IMR-90 (cell line): Measurements from ENCODE around the gene ARID4B.

Experiments
- CEBPB ChIP-seq: IDR thresholded peaks from 2 replicates; pipeline ENCODE4 v1.6.1; 2012; ENCODE audit warnings: low read depth, low read length, improper control_type of control experiment
- CTCF ChIP-seq: conservative IDR thresholded peaks from 2 replicates; pipeline ENCODE4 v1.5.1; 2012; ENCODE audit warnings: mild to moderate bottlenecking, low read depth, low read length, improper control_type of control experiment
- POLR2A ChIP-seq: IDR thresholded peaks from 2 replicates; pipeline ENCODE4 v1.6.1; 2012; ENCODE audit warnings: mild to moderate bottlenecking, low read depth, low read length
- RAD21 ChIP-seq: IDR thresholded peaks from 2 replicates; pipeline ENCODE4 v1.6.1; 2012; ENCODE audit warnings: low read length, improper control_type of control experiment
- RCOR1 ChIP-seq: IDR thresholded peaks from 2 replicates; pipeline ENCODE4 v1.6.1; 2012; ENCODE audit warnings: mild to moderate bottlenecking, low read length, improper control_type of control experiment; ENCODE audit not compliant: insufficient replicate concordance

- TF ChIP-seq CTCF = no peak
- TF ChIP-seq RAD21 = no peak
- no peak for TF ChIP-seq CEBPB
- TF ChIP-seq RCOR1 = no peak
- TF ChIP-seq POLR2A = no peak
These were observed 38.3 kb upstream of the ARID4B start for GRCh38 chr1:235366286-235366685.
